OCI-LY3 (cell line): ENCODE data around the gene HRH3.

Source experiments
- H2AFZ ChIP-seq: fragments of 200-600, 300-600 bp; shearing (Covaris generic); 2 replicates; pipeline ENCODE4 v1.6.0; 2014; ENCODE audit warnings: antibody characterized with exemption, low read depth, low read length
- H3K27ac ChIP-seq: fragments of 200-600, 300-600 bp; sonication (generic); 2 replicates; pipeline ENCODE4 v1.5.1; 2014; ENCODE audit warnings: mild to moderate bottlenecking, low read length, moderate library complexity, mixed read lengths
- H3K27me3 ChIP-seq: fragments of 200-600, 300-600 bp; sonication (generic); 2 replicates; pipeline ENCODE4 v1.6.1; 2014; ENCODE audit warnings: low read depth, low read length, mixed read lengths
- H3K36me3 ChIP-seq: fragments of 200-600, 300-600 bp; sonication (generic); replicated peaks from 2 replicates; pipeline ENCODE3; 2014; ENCODE audit warnings: low read depth, low read length, mixed read lengths
- H3K4me1 ChIP-seq: fragments of 300-600, 200-600 bp; sonication (generic); 2 replicates; pipeline ENCODE4 v1.6.1; 2014; ENCODE audit warnings: low read length, mixed read lengths
- H3K4me2 ChIP-seq: fragments of 200-600, 300-600 bp; sonication (generic); 2 replicates; pipeline ENCODE4 v1.6.1; 2014; ENCODE audit warnings: low read length, mixed read lengths
- H3K4me3 ChIP-seq: fragments of 300-600, 200-600 bp; sonication (generic); 2 replicates; pipeline ENCODE4 v1.5.1; 2014; ENCODE audit warnings: antibody characterized with exemption, mild to moderate bottlenecking, low read length, moderate library complexity
- H3K79me2 ChIP-seq: fragments of 300-600, 200-600 bp; shearing (Covaris generic); 2 replicates; pipeline ENCODE4 v1.6.1; 2014; ENCODE audit warnings: mild to moderate bottlenecking, low read length, mixed read lengths
- H3K9ac ChIP-seq: fragments of 300-600, 200-600 bp; shearing (Covaris generic); 2 replicates; pipeline ENCODE4 v1.6.0; 2014; ENCODE audit warnings: mild to moderate bottlenecking, low read length, moderate library complexity
- H3K9me3 ChIP-seq: fragments of 200-600, 300-600 bp; shearing (Covaris generic); 2 replicates; pipeline ENCODE4 v1.6.1; 2014; ENCODE audit warnings: low read length, mixed read lengths; ENCODE audit not compliant: insufficient read depth
- H4K20me1 ChIP-seq: fragments of 200-600, 300-600 bp; sonication (generic); 2 replicates; pipeline ENCODE4 v1.6.1; 2016; ENCODE audit warnings: low read length, mixed read lengths; ENCODE audit not compliant: insufficient read depth
- CTCF ChIP-seq: fragments of 200-600, 300-600 bp; sonication (generic); IDR thresholded peaks from 2 replicates; pipeline ENCODE4 v1.5.1; 2014; ENCODE audit warnings: antibody characterized with exemption, low read length, low read depth
- EZH2phosphoT487 ChIP-seq: fragments of 200-600 bp; shearing (Covaris generic); IDR thresholded peaks from 2 replicates; pipeline ENCODE4 v1.6.1; 2018; ENCODE audit warnings: antibody characterized with exemption, mixed run types, low read depth

Gene HRH3

DNA sequence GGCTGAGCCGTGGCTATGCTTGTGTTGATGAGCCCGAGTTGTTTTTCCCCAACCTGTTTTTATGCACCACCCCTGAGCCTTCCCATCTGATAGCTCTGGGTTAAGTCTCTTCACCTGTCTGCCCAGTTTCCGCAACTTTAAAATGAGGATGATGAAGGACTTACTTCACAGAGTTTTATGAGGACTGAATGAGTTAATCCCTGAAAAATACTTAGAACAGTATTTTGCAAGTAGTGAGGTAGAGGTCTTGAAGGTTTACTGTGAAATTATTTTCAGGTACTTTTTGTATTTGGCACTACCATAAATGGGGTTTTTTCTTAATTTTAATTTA, 34.0 kb downstream of the HRH3 start:
- H2AFZ ChIP-seq = no peak overlapping the region
- TF ChIP-seq EZH2phosphoT487 (no peak), CTCF (no peak)
- H3K9me3 ChIP-seq = no peaks in the 10 kb centered on the region
- H3K79me2 ChIP-seq = peaks cover 86% of the 10 kb centered on the region
- H3K9ac ChIP-seq = 0 out of 2 replicates have a peak overlapping the region, but pooled peaks have one; percentile 5
- H3K27me3 ChIP-seq = no peaks in the 10 kb centered on the region
- peak overlapping the region; percentile 61 for H3K4me2 ChIP-seq
- H3K36me3 ChIP-seq = peaks cover 9% of the 10 kb centered on the region
- H3K27ac ChIP-seq = peak overlapping the region; percentile 45; the same call in 1 of the 2 replicates
- H4K20me1 ChIP-seq = peaks cover 7% of the 10 kb centered on the region
- H3K4me1 ChIP-seq = peaks cover 29% of the 10 kb centered on the region
- H3K4me3 ChIP-seq = peak overlapping the region; percentile 42

DNA sequence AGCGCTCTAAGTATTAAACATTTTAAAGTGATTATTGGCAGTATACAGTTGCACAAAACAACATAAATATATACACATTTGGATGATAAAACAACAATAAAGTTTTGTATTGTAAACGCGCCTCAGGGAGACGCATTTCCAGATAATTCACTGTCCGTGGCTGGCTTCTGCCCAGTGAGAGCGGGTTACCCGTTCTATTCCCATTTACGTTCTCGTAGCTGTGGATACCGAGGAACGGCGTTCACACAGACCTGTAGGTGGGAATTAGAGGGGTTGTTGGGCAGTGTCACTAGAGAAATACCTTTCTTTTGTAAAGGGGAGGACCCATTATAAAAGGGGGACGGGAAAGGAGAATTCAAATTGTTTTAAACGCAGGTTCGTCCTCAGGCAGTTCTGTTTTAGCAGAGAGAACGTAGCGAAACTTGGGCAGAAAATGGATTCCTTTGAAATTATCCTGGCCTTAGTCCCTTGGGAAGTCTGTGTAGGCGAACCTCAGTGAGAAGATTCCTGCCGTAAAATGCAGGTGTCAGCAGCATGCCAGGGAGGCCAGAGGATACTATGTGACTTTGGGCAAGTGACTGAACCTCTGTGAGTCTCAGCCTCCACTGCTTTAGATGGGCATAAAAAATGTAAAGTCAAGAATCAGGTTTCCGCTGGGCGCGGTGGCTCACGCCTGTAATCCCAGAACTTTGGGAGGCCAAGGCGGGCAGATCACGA, 36.5 kb downstream of the HRH3 start:
- Histone ChIP-seq H3K27ac (peak overlapping the region; percentile 78), H3K36me3 (no peaks in the 10 kb centered on the region), H3K9me3 (no peaks in the 10 kb centered on the region), H2AFZ (no peak overlapping the region), H4K20me1 (peaks cover 3% of the 10 kb centered on the region; the same call in 1 of the 2 replicates), H3K79me2 (peaks cover 65% of the 10 kb centered on the region), H3K27me3 (no peaks in the 10 kb centered on the region), H3K4me1 (peaks cover 29% of the 10 kb centered on the region), H3K9ac (peak overlapping the region; percentile 87), H3K4me2 (peak overlapping the region; percentile 98), H3K4me3 (peak overlapping the region; percentile 87)
- TF ChIP-seq EZH2phosphoT487 = no peak

DNA sequence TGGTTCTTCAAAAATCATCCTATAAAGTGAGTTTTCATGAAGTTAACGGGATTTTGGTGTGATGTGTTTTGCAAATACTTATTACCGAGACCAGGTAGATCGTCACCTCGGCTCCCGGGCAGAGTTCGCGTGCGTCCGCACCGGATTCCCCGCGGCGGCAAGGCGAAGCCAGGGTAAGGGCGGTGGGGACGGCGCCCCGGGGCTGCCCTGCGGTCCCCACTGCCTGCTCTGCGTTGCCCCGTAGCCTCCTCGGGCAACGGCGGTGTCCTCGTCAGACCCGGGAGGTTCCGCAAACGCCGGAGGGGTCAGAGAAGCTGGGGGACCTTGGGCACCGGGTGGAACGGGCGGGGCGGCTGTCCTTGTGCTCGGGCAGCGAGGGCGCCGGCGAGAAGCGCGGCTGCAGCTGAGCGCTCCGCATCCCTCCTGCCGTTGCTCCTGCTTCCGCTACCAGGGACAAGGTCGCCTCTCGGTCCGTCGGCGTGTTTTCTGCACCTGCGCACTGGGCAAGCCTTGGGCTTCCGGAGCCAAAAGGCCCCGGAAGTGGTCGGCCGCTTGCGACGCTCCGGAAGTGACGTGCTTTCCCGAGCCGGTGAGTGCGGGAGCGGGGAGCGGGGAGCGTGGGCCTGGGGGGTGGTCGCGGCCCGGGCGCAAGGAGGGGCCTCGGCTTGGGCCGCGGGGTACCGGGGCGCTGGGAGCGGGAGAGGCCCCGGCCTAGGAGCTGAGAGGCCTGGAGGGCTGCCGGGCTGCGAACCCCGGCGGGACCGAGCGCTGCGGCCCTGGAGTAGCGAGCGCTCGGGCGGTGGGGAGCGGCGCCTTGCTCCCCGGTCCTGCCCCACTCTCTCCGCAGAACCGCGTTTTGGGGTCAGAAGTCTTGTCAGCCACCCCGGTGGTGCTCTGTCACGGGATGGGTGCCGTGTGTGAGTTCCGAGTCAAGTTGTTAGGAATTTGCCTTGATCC, 37.3 kb downstream of the HRH3 start, which contains the start of gene MTG2:
Gene MTG2 (plus strand): TSS at position 560 of the 957 bp plus-strand sequence. CDS start 10,393 bp downstream, outside the sequence.
- Histone ChIP-seq H3K79me2 (peaks cover 56% of the 10 kb centered on the region), H2AFZ (peak within 1 kb of the TSS; percentile 68; the same call in 1 of the 2 replicates), H3K27ac (peak within 1 kb of the TSS; percentile 78), H3K9me3 (no peaks in the 10 kb centered on the region), H3K4me3 (peak within 1 kb of the TSS; percentile 87), H3K9ac (peak within 1 kb of the TSS; percentile 87), H4K20me1 (peaks cover 2% of the 10 kb centered on the region; the same call in 1 of the 2 replicates), H3K4me1 (peaks cover 29% of the 10 kb centered on the region), H3K4me2 (peak within 1 kb of the TSS; percentile 98), H3K36me3 (no peaks in the 10 kb centered on the region), H3K27me3 (no peaks in the 10 kb centered on the region)
- TF ChIP-seq CTCF (no peak), EZH2phosphoT487 (no peak)

DNA sequence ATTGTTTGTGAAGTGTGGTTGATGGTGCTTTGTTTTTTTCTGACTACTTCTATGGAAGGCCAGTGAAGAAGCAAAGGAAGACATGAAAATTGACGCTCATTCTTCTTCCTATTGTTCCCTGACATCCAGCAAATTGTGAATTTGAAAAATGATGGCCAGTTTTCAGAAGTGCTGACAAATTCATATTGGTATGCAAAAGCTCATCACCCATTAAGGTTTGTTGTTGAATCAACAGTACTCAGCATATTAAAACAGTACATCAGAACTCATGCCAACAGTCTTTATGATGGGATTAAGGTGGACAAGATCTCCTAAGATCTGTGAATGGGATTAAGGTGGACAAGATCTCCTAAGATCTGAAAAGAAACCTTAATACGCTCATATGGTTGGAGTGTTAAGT, 38.3 kb downstream of the HRH3 start:
- peaks cover 47% of the 10 kb centered on the region for H3K79me2 ChIP-seq
- H3K9me3 ChIP-seq = no peaks in the 10 kb centered on the region
- no peaks in the 10 kb centered on the region for H3K27me3 ChIP-seq
- H4K20me1 ChIP-seq = no peaks in the 10 kb centered on the region; the same call in 1 of the 2 replicates
- peaks cover 25% of the 10 kb centered on the region for H3K4me1 ChIP-seq
- H2AFZ ChIP-seq = no peak overlapping the region
- H3K36me3 ChIP-seq = peaks cover 3% of the 10 kb centered on the region
- peak overlapping the region; percentile 87 for H3K4me3 ChIP-seq
- peak overlapping the region; percentile 78; the same call in 1 of the 2 replicates for H3K27ac ChIP-seq
- TF ChIP-seq CTCF (no peak), EZH2phosphoT487 (no peak)
- H3K9ac ChIP-seq = peak overlapping the region; percentile 87
- H3K4me2 ChIP-seq = peak overlapping the region; percentile 84
